ENCODE data around the gene ABLIM2.

DNA sequence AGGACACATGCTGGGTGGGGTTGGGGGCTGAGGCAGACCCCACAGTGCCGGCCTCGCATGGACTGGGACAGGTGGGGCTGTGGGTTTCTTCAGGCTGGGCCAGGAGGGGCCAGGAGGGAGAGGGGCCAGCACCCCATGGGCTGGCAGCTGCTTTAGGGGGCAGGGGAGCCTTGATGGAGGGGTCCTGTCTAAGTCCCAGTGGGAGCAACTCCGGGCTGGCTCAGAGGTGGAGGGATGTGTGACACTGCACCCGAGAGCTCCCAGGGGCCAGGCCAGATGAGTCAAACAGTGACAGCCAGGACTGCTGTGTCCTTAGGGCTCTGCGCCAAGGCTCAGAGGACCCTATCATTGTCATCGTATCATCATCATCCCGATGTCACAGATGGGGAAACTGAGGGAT lies 4.4 kb upstream of the ABLIM2 start:
- TF ChIP-seq, protein P1, sequence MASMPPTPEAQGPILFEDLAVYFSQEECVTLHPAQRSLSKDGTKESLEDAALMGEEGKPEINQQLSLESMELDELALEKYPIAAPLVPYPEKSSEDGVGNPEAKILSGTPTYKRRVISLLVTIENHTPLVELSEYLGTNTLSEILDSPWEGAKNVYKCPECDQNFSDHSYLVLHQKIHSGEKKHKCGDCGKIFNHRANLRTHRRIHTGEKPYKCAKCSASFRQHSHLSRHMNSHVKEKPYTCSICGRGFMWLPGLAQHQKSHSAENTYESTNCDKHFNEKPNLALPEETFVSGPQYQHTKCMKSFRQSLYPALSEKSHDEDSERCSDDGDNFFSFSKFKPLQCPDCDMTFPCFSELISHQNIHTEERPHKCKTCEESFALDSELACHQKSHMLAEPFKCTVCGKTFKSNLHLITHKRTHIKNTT (CRISPR knock-in tag; IDR thresholded peaks at IDR 0.05): no peak
- TF ChIP-seq, protein P2, sequence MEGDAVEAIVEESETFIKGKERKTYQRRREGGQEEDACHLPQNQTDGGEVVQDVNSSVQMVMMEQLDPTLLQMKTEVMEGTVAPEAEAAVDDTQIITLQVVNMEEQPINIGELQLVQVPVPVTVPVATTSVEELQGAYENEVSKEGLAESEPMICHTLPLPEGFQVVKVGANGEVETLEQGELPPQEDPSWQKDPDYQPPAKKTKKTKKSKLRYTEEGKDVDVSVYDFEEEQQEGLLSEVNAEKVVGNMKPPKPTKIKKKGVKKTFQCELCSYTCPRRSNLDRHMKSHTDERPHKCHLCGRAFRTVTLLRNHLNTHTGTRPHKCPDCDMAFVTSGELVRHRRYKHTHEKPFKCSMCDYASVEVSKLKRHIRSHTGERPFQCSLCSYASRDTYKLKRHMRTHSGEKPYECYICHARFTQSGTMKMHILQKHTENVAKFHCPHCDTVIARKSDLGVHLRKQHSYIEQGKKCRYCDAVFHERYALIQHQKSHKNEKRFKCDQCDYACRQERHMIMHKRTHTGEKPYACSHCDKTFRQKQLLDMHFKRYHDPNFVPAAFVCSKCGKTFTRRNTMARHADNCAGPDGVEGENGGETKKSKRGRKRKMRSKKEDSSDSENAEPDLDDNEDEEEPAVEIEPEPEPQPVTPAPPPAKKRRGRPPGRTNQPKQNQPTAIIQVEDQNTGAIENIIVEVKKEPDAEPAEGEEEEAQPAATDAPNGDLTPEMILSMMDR (CRISPR knock-in tag; IDR thresholded peaks at IDR 0.05): no peak
- no peak for TF ChIP-seq ZFP91 (CRISPR knock-in tag; IDR thresholded peaks at IDR 0.05; ENCODE audit: borderline replicate concordance)
- TF ChIP-seq ZZZ3 (CRISPR knock-in tag; IDR thresholded peaks at IDR 0.05; ENCODE audit: borderline replicate concordance): no peak
- TF ChIP-seq HNF4G (IDR thresholded peaks at IDR 0.05; ENCODE audit: borderline replicate concordance, low read depth, low read length): no peak
- no peak for TF ChIP-seq HNF4G (CRISPR knock-in tag; IDR thresholded peaks at IDR 0.05; ENCODE audit: borderline replicate concordance, low read depth)
- TF ChIP-seq ZFP1 (CRISPR knock-in tag; IDR thresholded peaks at IDR 0.05): no peak
- no peak for TF ChIP-seq HBP1 (CRISPR knock-in tag; IDR thresholded peaks at IDR 0.05; ENCODE audit: low read depth)
- TF ChIP-seq POLR2A (IDR thresholded peaks at IDR 0.05; ENCODE audit: insufficient read depth in 1 of 2, low read depth in 2 of 2, low read length in 2 of 2): no peak
- no peak for TF ChIP-seq STAT5B (CRISPR knock-in tag; IDR thresholded peaks at IDR 0.05)
- TF ChIP-seq TIGD3 (CRISPR knock-in tag; IDR thresholded peaks at IDR 0.05; ENCODE audit: borderline replicate concordance): no peak

Measured in HepG2 (cell line).